ENCODE measurements around the gene PLA2G2C. TPM values are rescaled to one million over a fixed set of nuclear protein-coding genes. Genes with fewer than 3 reads are reported as not detected.

PLA2G2C gene
- total and polyA plus RNA-seq, 2 of the 13 experiments (the other 11 are each of a cell fraction or from before 2014, with no cell fraction given), result not detected

DNA sequence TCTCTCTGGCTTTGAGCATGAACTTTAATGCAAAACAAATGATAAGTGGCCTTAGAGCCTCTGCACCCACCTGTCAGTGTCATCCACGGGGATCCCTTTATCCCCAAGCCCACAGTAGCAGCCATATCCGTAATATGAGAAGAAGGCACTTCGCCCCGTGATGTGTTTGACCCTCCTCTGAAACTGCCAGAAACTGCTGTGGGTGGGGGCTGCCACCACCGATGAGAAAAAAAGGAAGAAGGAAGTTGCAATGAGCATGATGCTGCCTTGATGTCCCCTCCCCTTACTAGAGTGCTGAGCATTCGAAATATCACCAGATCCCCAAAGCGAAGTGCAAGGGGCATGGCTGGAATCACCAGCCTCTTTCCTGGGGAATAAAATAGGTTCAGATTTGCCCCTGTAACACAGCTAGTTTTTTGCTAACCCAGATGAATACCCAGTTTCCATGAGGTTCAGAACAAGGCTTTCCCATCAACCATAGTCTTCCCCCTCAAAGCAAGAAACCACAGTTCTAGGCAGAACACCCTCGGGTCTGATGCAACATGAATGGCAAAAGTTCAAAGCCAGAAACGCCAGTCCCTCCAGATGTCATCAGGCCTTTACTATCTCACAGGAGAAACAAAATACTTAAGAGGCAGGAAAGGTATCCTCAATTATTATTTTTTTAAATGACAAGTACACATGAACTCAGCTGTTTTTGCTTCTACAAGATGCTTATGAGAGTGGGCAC lies 11.2 kb downstream of the PLA2G2C start:
- ATAC-seq (no peak), FAIRE-seq (no peak), DNase-seq (ENCODE audit: low spot score) (no peak)
- H3K4me2 ChIP-seq (ENCODE audit: low read depth, low read length), result no peak overlapping the region
- H3K4me3 ChIP-seq (replicated peaks in 1 of 3; ENCODE audit: insufficient read depth in 1 of 3, low read depth in 2 of 3, low read length in 3 of 3), result no peak overlapping the region
- BruUV-seq (replicated peaks), result no TSS peak
- H2AFZ ChIP-seq (ENCODE audit: low read length), result no peak overlapping the region
- no peak overlapping the region for H3K27ac ChIP-seq (ENCODE audit: extremely low read length, insufficient read depth, low read length)
- H3K9me3 ChIP-seq (ENCODE audit: low read length), result no peaks in the 10 kb centered on the region
- H4K20me1 ChIP-seq (ENCODE audit: insufficient read depth, low read length), result no peaks in the 10 kb centered on the region
- H3K27me3 ChIP-seq (ENCODE audit: control insufficient read depth in 1 of 2, insufficient read depth in 2 of 2, low read length in 2 of 2), result peaks cover 2 to 15% of the 10 kb centered on the region in 2 experiments; a peak in 3 of 5 replicates
- no peak overlapping the region for H3K9ac ChIP-seq (ENCODE audit: insufficient read depth, low read depth, low read length)
- H3K4me1 ChIP-seq (ENCODE audit: insufficient read depth, low read length), result no peaks in the 10 kb centered on the region
- in situ Hi-C loops (cut with HindIII; ENCODE audit: extremely low pct_ligation_motif_present, low pct_unique_long_range_greater_than_20kb), result no loop called here
- POLR2A ChIA-PET, result no interaction called here
- no peaks in the 10 kb centered on the region; a peak in 1 of 5 replicates for H3K36me3 ChIP-seq (replicated peaks in 1 of 2; ENCODE audit: control insufficient read depth in 1 of 2, insufficient read depth in 2 of 2, low read length in 2 of 2)
- 21% methylated on average over 9 of the region's 9 CpGs for WGBS (ENCODE audit: low lambda C conversion rate)
- CTCF ChIA-PET (ENCODE audit: low intra/inter-chr PET ratio, low total read pairs), result no interaction called here
- H3K79me2 ChIP-seq (ENCODE audit: insufficient read depth, low read length), result no peaks in the 10 kb centered on the region
- intact Hi-C loops (cut with micrococcal nuclease; ENCODE audit: unreplicated experiment), result no loop called here
- TF ChIP-seq XRCC5 (optimal IDR thresholded peaks at IDR 0.05; ENCODE audit: low read length) (no peak), ZNF510 (CRISPR knock-in tag; IDR thresholded peaks at IDR 0.05; ENCODE audit: low read depth) (no peak), RBM22 (optimal IDR thresholded peaks at IDR 0.05; ENCODE audit: low read length) (no peak), RXRA (CRISPR knock-in tag; IDR thresholded peaks at IDR 0.05) (no peak), TFDP2 (CRISPR knock-in tag; IDR thresholded peaks at IDR 0.05) (no peak), PHB2 (IDR thresholded peaks at IDR 0.05; ENCODE audit: partially characterized antibody) (no peak), REL (CRISPR knock-in tag; conservative IDR thresholded peaks at IDR 0.05) (no peak), ZNF746 (CRISPR knock-in tag; IDR thresholded peaks at IDR 0.05) (no peak), ZNF570 (CRISPR knock-in tag; IDR thresholded peaks at IDR 0.05; ENCODE audit: borderline replicate concordance) (no peak), MIXL1 (CRISPR knock-in tag; IDR thresholded peaks at IDR 0.05) (no peak), ZNF639 (CRISPR knock-in tag; conservative IDR thresholded peaks at IDR 0.05) (no peak), NFKBIZ (CRISPR knock-in tag; IDR thresholded peaks at IDR 0.05) (no peak)
- TF ChIP-seq, protein P1, sequence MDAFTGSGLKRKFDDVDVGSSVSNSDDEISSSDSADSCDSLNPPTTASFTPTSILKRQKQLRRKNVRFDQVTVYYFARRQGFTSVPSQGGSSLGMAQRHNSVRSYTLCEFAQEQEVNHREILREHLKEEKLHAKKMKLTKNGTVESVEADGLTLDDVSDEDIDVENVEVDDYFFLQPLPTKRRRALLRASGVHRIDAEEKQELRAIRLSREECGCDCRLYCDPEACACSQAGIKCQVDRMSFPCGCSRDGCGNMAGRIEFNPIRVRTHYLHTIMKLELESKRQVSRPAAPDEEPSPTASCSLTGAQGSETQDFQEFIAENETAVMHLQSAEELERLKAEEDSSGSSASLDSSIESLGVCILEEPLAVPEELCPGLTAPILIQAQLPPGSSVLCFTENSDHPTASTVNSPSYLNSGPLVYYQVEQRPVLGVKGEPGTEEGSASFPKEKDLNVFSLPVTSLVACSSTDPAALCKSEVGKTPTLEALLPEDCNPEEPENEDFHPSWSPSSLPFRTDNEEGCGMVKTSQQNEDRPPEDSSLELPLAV (CRISPR knock-in tag; conservative IDR thresholded peaks at IDR 0.05; ENCODE audit: low read depth), result no peak
- TF ChIP-seq, protein P2, sequence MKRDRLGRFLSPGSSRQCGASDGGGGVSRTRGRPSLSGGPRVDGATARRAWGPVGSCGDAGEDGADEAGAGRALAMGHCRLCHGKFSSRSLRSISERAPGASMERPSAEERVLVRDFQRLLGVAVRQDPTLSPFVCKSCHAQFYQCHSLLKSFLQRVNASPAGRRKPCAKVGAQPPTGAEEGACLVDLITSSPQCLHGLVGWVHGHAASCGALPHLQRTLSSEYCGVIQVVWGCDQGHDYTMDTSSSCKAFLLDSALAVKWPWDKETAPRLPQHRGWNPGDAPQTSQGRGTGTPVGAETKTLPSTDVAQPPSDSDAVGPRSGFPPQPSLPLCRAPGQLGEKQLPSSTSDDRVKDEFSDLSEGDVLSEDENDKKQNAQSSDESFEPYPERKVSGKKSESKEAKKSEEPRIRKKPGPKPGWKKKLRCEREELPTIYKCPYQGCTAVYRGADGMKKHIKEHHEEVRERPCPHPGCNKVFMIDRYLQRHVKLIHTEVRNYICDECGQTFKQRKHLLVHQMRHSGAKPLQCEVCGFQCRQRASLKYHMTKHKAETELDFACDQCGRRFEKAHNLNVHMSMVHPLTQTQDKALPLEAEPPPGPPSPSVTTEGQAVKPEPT (CRISPR knock-in tag; IDR thresholded peaks at IDR 0.05; ENCODE audit: low read depth), result no peak
- TF ChIP-seq, protein P3, sequence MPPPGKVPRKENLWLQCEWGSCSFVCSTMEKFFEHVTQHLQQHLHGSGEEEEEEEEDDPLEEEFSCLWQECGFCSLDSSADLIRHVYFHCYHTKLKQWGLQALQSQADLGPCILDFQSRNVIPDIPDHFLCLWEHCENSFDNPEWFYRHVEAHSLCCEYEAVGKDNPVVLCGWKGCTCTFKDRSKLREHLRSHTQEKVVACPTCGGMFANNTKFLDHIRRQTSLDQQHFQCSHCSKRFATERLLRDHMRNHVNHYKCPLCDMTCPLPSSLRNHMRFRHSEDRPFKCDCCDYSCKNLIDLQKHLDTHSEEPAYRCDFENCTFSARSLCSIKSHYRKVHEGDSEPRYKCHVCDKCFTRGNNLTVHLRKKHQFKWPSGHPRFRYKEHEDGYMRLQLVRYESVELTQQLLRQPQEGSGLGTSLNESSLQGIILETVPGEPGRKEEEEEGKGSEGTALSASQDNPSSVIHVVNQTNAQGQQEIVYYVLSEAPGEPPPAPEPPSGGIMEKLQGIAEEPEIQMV (CRISPR knock-in tag; IDR thresholded peaks at IDR 0.05; ENCODE audit: low read depth), result no peak
- TF ChIP-seq, protein P4, sequence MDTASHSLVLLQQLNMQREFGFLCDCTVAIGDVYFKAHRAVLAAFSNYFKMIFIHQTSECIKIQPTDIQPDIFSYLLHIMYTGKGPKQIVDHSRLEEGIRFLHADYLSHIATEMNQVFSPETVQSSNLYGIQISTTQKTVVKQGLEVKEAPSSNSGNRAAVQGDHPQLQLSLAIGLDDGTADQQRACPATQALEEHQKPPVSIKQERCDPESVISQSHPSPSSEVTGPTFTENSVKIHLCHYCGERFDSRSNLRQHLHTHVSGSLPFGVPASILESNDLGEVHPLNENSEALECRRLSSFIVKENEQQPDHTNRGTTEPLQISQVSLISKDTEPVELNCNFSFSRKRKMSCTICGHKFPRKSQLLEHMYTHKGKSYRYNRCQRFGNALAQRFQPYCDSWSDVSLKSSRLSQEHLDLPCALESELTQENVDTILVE (CRISPR knock-in tag; IDR thresholded peaks at IDR 0.05), result no peak

Measured in HepG2 (cell line).